ENCODE data around the gene TRIM64C.
"Not testable (repeated sequence)": the region's sequence is repeated elsewhere in the genome, so short reads cannot be mapped to it uniquely, and the experiment has no call there.

Gene TRIM64C, protein sequence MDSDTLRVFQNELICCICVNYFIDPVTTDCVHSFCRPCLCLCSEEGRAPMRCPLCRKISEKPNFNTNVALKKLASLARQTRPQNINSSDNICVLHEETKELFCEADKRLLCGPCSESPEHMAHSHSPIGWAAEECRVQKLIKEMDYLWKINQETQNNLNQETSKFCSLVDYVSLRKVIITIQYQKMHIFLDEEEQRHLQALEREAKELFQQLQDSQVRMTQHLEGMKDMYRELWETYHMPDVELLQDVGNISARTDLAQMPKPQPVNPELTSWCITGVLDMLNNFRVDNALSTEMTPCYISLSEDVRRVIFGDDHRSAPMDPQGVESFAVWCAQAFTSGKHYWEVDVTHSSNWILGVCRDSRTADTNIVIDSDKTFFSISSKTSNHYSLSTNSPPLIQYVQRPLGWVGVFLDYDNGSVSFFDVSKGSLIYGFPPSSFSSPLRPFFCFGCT

DNA sequence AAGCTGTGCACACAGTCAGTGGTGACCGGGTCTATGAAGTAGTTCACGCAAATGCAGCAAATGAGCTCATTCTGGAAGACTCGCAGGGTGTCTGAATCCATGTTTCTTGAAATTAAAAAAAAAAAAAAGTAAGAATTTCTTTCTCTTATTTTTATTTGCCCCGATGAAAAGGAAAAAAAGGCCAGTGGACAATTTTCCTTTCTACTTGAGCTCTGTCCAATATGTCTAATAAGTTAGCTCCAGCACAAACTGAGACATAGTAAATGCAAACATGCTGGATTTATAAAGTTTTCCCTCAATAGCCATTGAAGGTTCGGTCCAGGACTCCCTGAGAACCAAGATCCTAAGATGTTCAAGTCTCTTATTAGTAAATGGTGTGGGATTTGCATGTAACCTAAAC lies at the start of gene TRIM64C:
Gene TRIM64C (minus strand): TSS at position 101 of the 400 bp plus-strand sequence. CDS start 0 bp downstream, at position 101.
- not testable (repeated sequence) for H3K27ac Mint-ChIP-seq; H3K4me3 Mint-ChIP-seq; H3K4me1 Mint-ChIP-seq; ATAC-seq; H3K9me3 Mint-ChIP-seq; DNase-seq (ENCODE audit: low spot score in 2 of 2); H3K36me3 Mint-ChIP-seq

GRCh38 chr11:49102356-49102755 lies 43.4 kb upstream of the TRIM64C start:
- DNase-seq (ENCODE audit: low spot score in 2 of 2); H3K4me1 Mint-ChIP-seq: not testable (repeated sequence)

GRCh38 chr11:49069897-49070296 lies 11.0 kb upstream of the TRIM64C start:
- not testable (repeated sequence) for H3K27ac Mint-ChIP-seq; H3K36me3 Mint-ChIP-seq; DNase-seq (ENCODE audit: low spot score in 2 of 2); H3K4me1 Mint-ChIP-seq; H3K9me3 Mint-ChIP-seq; H3K4me3 Mint-ChIP-seq; ATAC-seq

More at GRCh38 chr11:49102356-49102755, 43.4 kb upstream of the TRIM64C start:
- not testable (repeated sequence) for H3K36me3 Mint-ChIP-seq, H3K9me3 Mint-ChIP-seq, ATAC-seq, H3K27ac Mint-ChIP-seq, H3K4me3 Mint-ChIP-seq

- not testable (repeated sequence) for ATAC-seq; H3K4me1 Mint-ChIP-seq; H3K9me3 Mint-ChIP-seq; H3K27ac Mint-ChIP-seq; DNase-seq (ENCODE audit: low spot score in 2 of 2); H3K4me3 Mint-ChIP-seq; H3K36me3 Mint-ChIP-seq
Measured at GRCh38 chr11:49049821-49050220, 9.1 kb downstream of the TRIM64C start.

GRCh38 chr11:49048229-49048628 lies 10.7 kb downstream of the TRIM64C start:
- ATAC-seq: not testable (repeated sequence)

GRCh38 chr11:49028523-49028922 lies 30.4 kb downstream of the TRIM64C start, which contains the start of gene TRIM49B:
Gene TRIM49B, plus strand, starts transcription at chr11:49028823. Its CDS starts 2,777 bp downstream, at chr11:49031600.
- H3K4me1 Mint-ChIP-seq; H3K9me3 Mint-ChIP-seq; H3K4me3 Mint-ChIP-seq; ATAC-seq; DNase-seq (ENCODE audit: low spot score in 2 of 2); H3K36me3 Mint-ChIP-seq; H3K27ac Mint-ChIP-seq: not testable (repeated sequence)

More at GRCh38 chr11:49048229-49048628, 10.7 kb downstream of the TRIM64C start:
- not testable (repeated sequence) for DNase-seq (ENCODE audit: low spot score in 2 of 2); H3K36me3 Mint-ChIP-seq; H3K4me1 Mint-ChIP-seq; H3K4me3 Mint-ChIP-seq; H3K9me3 Mint-ChIP-seq; H3K27ac Mint-ChIP-seq

All from stimulated activated effector memory CD8-positive, alpha-beta T cell treated with anti-CD3 and anti-CD28 coated beads, Interleukin-12 subunit alpha, Interleukin-12 subunit beta, amount 100 ng/mL, for 72 hours (primary cell).